Activated CD8-positive, alpha-beta memory T cell treated with anti-CD3 and anti-CD28 coated beads, Interleukin-2, amount 50 U/mL, for 4 hours (primary cell): Measurements from ENCODE around the gene RUNX2.

ENCODE experiments used
- DNase-seq: peaks from one replicate; pipeline ENCODE4 v3.0.0-alpha.2; 2020

Gene RUNX2

DNA sequence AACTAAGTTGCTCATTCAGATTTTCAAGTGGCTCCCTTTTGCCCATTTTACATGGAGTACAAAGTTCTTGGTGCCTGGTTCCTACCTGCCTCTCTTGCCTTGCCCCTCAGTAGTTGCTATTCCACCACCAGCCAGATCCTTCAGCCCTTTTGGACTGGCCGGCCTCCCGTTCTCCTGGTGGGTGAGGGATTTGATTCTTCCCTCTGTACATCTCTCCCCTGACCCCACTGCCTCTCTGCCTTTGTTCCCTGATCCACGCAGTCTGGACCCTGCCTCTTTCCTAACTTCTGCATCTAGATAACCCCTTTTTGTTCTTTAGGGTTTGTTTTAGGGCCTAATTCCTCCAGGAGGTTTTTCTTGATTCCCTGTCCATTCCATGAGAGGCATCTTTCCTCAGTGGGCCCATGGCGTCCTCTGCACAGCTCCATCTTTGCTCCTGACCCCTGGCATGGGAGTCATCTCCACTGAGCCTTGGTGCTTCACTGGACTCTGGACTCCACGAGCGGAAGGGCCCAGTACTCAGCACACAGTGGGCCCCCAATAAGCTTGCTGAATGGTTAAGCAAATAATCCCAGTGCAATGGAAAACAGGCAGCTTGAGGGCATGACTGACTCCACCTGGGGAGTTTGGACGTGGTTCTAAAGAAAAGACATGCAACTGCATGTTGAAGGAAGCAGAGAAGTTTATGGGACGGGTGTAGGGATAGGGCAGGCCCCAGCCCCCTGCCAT lies 358.9 kb downstream of the RUNX2 start:
- DNase-seq = no peak

DNA sequence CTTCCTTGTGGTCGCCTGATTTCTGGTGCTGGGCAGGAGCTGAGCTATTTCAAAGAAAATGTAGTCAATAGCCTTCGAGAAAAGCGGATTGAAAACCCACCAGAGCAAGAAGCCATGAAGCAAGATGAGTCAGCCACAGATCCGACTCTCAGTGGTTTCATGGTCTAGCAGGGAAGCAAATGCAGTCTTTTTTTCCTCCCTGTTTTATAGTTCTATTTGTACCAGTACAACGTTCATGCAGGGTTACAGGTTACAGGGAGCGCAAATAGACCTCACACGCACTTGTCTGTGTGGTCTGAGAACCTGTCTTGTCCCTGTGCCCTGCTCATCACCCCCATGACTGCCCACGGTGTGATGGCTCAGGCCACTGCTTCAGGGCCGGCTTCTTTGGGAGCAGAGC lies 359.4 kb downstream of the RUNX2 start:
- DNase-seq = no peak

DNA sequence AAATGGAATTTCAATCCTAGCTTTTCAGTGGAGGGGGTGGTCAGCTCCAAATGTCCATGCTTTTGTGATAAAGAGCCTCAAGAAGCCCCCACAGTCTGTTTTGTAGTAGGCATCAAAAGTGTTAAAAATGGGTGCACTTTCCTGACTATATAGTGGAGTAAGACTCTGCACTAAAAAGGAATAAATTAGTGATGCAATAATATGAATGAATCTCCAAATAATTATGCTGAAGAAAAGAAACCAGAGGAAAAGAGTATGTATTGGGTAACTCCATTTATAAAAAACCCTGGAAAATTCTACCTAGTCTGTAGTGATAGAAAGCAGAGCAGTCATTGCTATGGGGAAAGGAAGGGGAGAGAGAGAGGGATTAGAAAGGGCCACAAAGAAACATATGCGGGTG lies 360.1 kb downstream of the RUNX2 start:
- DNase-seq = no peak

DNA sequence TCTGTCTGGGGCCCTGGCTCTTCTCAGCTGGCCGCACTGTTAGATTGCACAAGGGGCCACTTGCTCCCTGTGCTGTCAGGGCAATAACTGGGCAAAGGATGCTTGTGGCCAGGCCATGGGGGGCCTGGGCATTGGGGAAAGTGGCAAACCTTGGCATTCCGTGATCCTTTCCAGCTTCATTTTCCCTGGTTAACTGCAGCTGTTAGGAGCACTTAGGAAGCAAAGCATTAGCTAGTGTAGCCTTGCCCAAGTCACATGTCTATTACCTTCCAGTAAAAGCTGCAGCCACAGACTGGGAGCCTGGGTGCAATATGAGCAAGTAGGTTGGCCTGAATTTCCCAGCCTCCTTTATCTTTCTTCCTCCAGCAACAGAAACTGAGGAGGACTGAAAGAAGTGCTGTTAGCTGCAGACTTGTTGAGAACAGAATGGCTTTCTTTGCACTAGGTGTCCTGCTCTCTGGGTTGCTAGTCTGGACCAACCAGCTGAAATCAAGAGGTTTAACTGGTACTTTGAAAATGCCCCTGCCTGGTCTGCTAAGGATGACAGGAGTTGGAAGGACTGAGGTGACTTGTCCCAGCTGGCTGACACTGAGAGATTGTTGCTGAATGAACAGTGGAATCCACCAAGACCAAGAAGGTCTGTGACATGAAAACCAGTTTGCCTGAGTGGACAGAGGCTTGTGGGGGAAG lies 361.9 kb downstream of the RUNX2 start:
- DNase-seq = no peak

DNA sequence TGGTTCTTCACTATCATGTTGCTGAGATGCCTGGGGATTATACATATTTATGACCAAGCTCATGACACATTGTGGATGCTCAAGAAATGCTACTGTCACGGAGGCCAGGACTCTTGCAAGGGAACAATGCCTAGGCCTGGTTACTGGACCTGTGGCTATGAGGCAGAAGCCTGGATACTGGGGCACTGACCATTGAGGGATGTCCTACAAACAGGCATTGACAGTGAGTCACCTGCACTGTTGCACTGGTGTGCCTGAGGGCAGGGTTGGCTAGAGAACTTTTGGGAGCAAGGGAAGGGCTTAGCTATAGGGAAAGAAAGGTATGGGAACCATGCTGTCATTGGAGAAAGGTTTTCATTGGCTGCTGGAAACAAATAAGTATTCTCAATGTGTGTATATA lies 362.7 kb downstream of the RUNX2 start:
- no peak for DNase-seq

DNA sequence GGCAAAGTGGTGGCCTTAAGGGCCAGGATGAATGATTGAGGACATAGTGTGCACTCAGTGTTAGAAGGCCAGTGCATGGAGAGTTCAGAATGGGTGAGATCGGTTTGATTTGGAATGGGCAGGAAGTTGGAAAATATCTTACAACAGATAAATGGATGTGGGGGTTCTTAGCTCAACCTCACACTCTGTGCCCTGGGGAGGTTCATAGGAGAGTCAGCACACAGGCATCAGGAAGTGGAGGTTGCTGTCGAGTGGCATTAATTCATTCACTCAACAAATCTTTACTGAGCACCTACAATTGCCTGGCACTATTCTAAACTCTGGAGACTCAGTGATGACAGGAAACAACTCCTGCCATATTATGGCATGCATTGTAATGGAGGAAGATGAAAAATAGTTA lies 363.3 kb downstream of the RUNX2 start:
- DNase-seq = no peak

DNA sequence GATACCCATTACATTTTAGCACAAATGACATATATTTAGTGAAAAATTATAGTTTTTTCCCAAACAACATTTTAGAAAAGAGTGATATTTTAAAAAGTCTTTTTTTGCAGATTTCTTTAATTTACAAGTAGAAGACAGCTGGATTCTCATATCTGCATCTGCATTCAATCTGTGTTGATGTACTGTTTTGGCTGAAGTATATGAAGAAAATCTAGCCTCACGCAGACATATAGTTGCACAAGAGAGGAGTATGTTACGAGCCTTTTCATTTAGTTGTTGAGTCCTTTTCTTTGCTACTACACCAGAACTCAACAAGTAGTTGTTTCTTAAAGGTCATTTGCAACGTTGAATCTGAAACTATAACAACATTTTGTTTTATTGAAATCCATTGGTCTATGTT lies 363.9 kb downstream of the RUNX2 start:
- DNase-seq = no peak

DNA sequence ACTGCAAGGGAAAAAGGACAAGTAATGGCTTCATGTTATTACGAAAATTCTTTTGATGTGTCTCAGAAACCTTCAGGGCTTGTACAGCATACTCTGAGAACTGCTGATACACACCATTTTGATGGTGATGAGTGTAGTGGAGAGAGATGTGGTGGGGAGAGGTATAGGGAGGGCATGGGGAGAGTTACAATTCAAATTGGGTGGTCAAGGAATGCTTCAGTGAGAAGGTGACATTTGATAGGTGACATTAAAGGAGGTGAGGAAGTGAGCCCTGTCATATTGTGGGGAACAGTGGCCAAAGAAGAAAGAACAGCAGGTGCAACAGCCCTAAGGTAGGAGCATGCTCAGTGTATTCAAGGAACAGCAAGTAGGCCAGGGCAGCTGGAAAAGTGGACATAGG lies 368.6 kb downstream of the RUNX2 start:
- no peak for DNase-seq

DNA sequence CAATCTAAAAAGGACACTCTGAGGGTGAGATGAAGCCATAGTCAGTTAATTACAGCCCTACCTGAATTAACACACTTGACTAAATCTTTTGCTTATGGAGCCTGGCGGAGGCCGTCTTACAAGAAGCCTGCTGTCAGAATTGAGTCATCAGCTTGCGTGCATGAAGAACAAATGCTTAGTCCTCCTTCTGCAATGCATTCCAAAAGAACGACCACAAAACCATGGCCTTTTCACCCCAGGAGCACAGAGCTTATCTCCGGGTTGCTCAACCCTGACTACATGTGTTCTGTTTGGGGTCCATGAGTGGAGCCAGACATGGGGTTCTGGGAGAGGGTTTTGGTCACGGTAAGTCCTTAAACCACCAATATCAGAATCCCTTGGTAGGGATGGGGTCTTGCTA lies 369.5 kb downstream of the RUNX2 start:
- no peak for DNase-seq

DNA sequence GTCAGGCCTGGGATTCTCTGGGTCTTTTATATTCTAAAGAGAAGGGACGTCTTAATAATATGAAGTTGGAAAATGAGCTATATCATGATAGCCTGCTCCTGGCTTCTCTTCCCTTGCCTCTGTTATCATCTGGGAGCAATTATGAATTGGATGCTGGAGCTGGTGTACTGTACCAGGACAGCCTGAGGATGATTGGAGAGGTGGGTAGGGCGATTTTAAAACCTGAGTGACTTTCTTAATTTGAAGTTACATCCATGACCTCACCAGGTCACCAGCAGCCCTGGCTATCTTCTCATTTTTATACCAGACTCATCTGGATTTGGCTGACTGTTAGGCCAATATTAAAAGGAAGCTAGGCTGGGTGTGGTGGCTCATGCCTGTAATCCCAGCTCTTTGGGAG lies 369.9 kb downstream of the RUNX2 start:
- no peak for DNase-seq

DNA sequence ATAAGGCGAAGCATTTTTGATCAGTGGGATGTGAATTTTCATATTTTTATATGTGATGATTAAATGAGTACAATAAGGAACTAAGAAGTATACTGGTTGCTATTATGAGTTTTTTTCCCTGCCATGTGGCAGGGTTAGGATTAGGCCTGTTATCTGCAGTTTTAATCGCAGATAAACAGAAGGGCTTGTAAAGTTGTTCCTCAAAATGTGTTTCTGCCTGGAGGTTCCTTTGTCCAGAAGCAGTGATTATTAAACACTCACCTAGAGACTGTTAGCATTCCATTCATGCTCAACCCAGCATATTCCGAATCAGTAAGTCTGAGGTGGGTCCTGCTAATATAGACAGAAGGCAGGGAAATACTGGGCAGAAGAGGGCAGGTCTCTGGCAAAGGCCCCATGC lies 371.5 kb downstream of the RUNX2 start:
- DNase-seq = no peak

DNA sequence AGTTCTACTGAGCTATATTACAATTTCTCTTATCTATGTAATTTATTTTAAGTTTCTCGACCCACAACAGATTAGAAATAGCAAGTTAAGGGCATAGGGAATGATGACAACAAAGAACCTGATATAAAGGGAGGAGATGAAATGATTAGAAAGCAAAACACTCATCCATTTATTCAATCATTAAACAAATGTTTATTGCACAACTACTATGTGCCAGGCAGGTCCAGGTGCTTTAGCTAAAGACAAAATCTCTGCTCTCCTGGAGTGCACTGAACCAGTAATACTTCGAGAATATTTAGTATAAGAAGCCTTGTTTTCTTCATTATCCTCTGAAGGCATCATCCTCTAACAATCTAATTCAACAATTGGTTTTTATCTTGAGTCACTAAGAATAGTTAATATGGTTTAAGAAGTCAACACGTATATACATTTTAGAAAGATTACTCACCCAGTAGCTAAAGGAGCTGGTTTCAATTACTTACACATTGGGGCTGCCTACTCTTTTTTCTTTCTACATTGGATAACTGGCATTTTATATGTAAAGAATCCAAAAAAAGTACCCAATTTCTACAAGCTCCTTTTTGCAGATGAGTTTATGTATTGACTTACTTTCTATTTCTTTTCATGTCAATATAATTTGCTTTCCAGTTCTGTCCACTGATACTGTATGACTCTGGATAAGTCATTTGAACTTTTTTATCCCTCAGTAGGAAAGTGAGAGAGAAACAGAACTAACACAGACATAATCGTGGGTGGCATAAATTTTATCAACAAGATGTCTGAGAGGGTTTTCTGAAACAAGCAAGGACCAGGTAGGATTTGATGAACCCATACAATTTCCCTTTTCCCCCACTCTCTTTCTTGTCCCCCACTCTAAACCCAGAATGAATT lies 375.0 kb downstream of the RUNX2 start:
- no peak for DNase-seq

DNA sequence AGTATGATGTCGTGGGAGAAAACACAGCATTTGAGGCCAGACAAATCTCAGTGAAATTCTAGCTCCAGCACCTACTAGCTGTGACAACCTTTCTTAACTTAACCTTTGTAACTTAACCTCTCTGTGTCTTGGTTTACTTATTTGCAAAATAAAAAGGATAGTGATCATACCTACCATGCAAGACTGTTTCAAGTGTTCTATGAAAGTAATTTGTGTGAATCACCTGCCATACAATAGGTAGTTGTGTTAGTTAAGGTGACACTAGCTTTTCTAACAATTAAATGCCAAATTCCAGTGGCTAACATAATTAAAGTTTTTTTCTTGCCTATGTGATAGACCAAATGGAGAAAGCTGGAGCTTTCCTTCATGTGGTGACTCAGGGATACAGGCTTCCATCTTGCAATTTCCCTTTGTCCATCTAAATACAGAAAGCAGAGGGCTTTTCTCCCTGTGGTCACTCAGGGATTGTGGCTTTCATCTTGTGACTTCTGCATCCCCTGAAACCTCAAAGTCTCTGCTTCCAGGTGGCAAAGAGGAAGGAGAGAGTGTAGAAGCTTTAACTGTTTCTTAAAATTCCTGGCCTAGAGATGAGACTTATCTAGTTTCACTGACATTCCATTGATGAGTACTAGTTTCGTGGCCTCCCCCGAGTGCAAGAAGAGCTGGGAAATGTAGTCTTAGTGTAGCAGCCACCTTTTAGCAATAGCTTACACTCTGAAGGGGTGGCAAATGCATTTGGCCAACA lies 376.1 kb downstream of the RUNX2 start:
- DNase-seq = no peak

DNA sequence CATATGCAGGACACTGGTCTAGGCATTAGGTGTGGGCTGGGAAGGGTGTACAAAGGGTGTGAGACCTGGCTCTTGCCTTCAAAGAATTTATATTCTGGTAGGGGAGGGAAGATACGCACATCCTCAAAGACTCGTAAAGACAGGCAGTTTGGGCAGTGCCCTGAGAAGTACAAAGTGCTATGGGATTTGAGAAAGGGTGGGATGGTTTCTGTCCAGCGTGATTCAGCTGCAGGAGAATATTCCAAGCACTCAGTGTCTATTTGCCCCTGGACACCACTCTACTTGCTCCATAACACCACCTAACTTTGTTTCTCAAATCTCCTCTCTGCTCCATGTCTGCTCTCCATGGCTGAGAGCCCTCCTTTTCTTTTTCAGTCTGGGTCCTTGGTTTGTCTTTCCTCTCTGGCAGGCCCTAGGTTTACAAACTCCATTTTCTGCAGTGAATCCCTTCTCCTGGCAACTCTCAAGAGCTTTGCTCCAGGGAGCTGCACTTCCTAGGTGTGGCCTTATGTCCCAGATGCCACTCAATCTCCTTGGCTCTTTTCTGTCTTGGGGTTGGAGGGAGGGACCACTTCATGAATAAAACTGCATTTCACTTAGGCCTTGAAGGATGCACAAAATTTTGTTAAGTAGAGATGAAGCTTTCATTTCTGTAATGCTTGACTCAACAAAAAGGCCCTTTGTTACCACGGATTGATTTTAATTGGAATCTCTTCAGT lies 377.2 kb downstream of the RUNX2 start:
- DNase-seq = no peak

DNA sequence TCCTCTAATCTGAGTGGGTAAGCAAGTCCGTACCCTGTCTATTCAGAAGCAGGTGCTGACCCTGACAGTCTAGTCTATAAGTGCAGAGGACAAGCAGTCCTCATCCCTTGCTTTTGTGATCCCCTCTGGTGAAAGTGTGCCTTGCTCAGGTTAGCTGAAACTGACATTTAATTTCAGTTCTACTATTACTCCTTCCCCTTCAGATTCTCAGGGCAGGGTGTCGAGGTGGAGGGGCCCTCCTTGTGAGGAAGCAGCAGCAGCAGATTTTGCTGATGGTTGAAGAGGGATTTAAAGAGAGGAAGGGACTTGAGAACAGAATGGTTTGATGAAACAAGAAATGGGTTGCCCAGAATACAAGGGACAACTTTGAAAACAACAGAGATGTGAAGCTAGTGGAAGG lies 378.2 kb downstream of the RUNX2 start:
- DNase-seq = no peak

DNA sequence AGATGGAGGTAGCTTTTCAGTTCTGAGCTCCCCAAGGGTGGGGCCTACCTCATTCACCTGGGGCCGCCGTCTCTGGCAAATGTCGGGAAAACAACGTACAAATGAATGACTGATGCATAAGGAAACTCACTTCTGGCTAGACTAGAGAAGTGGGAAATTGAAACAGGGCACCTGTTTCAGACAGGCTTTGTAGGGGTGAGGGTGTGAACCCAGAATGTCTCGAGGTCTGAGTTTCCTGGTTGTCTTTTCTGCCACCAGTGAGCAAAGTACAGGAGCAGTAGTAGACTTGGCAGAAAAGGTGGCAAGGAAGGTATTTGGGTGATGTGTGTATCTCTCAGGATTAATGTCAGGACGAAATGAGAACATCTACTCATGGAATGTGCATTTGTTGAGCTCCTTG lies 379.0 kb downstream of the RUNX2 start:
- DNase-seq = no peak

DNA sequence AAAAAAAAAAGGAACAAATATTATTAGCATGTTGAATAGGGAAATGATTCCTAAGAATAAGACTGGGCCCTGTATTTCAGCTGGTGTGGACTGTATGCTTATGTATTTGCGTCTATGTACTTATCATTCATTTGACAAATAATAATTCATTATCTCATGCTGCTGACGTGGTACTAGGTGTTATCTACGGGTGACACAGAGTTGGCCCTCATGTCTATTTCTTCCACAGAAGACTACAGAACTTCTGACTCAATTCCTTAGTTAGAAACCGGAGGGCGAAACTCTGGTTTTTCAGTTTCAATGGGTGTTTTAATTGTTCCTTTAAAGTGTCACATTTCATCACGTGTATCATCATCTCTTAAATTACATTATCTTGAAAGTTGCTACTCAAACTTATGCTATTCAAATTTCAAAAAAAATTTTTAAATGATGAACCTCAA lies 381.7 kb downstream of the RUNX2 start:
- no peak for DNase-seq

DNA sequence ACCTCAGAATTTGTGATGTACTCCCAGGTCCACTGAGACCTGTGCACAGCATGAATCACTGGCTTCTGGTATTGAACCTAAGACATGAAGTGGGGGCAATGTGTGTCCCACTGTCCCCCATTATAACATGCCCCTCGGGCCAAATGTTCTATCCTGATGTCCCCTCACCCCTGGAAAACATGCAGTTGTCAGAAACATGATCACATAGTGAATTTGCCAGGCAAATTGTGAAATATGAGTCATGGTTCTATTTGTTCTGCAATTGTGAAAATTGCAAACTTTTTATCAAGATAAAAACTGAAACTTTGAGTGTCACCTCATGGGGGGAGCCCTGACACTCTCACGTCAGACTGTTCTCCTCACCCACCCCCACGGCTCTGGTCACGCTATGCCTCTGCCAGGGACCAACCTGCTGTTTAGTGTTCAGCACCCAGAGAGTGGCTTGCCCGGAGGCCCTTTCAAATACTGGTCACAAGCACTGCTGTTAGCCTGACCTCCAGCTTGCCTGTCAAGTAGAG lies 382.2 kb downstream of the RUNX2 start:
- peak; percentile 28 for DNase-seq

DNA sequence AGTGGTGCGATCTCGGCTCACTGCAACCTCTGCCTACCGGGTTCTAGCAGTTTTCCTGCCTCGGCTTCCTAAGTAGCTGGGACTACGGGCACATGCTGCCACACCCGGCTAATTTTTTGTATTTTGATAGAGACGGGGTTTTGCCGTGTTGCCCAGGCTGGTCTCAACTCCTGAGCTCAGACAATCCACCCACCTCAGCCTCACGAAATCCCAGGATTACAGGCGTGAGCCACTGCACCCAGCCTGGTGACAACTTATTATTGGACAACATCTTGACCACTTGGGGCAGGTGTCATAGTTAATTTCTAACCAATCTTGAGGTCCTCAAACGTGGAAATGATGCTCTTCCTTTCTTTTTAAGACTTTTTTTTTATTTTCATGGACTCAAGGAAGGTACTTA lies 383.9 kb downstream of the RUNX2 start:
- no peak for DNase-seq

DNA sequence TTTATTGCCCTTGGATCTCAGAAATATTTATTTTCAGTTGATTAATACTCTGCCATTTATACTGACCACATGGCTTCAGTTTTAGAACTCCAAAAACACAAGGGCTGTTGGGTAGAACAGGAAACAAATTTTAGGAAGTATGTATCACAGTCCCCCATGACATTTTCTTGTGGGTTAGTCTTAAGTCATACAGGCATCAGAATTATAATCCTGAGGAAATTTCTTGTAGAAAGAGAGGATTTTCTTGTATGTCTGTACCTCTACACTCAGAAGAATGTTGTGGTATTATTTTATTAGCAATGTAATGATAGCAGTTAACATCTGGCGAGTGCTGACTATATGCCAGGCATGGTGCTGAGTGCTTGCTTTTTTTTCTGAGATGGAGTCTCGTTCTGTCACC lies 384.7 kb downstream of the RUNX2 start:
- no peak for DNase-seq
